ENCODE data around the gene LRRC8B.
"Not testable (repeated sequence)": the region's sequence is repeated elsewhere in the genome, so short reads cannot be mapped to it uniquely, and the experiment has no call there.

The LRRC8B gene

GRCh38 chr1:89608984-89609725 is 84.5 kb downstream of the LRRC8B start:
- no peak for TF ChIP-seq ZNF274 (IDR thresholded peaks at IDR 0.05; ENCODE audit: low read depth, low read length)

GRCh38 chr1:89609781-89610456 is 85.3 kb downstream of the LRRC8B start:
- no peak for TF ChIP-seq ZNF274 (IDR thresholded peaks at IDR 0.05; ENCODE audit: low read depth, low read length)
- no peak overlapping the region for H3K4me3 ChIP-seq (ENCODE audit: low read length)

More at GRCh38 chr1:89608984-89609725, 84.5 kb downstream of the LRRC8B start:
- no peak overlapping the region for H3K4me3 ChIP-seq (ENCODE audit: low read length)

- H3K4me3 ChIP-seq (ENCODE audit: low read length), result no peak overlapping the region
- no peak for TF ChIP-seq ZNF274 (IDR thresholded peaks at IDR 0.05; ENCODE audit: low read depth, low read length)
Measured at GRCh38 chr1:89610457-89611011, 85.9 kb downstream of the LRRC8B start.

- no peak overlapping the region for H3K4me3 ChIP-seq (ENCODE audit: low read length)
- TF ChIP-seq ZNF274 (IDR thresholded peaks at IDR 0.05; ENCODE audit: low read depth, low read length), result no peak
Measured at GRCh38 chr1:89611721-89612120, 87.1 kb downstream of the LRRC8B start.

GRCh38 chr1:89613928-89614327 is 89.3 kb downstream of the LRRC8B start:
- no peak for TF ChIP-seq ZNF274 (IDR thresholded peaks at IDR 0.05; ENCODE audit: low read depth, low read length)
- H3K4me3 ChIP-seq (ENCODE audit: low read length), result no peak overlapping the region

GRCh38 chr1:89615676-89616598 is 91.3 kb downstream of the LRRC8B start:
- TF ChIP-seq ZNF274 (IDR thresholded peaks at IDR 0.05; ENCODE audit: low read depth, low read length), result no peak
- H3K4me3 ChIP-seq (ENCODE audit: low read length), result no peak overlapping the region

GRCh38 chr1:89616844-89617627 is 92.4 kb downstream of the LRRC8B start:
- TF ChIP-seq ZNF274 (IDR thresholded peaks at IDR 0.05; ENCODE audit: low read depth, low read length), result no peak
- H3K4me3 ChIP-seq (ENCODE audit: low read length), result no peak overlapping the region

GRCh38 chr1:89620664-89621063 is 96.0 kb downstream of the LRRC8B start:
- no peak overlapping the region for H3K4me3 ChIP-seq (ENCODE audit: low read length)
- no peak for TF ChIP-seq ZNF274 (IDR thresholded peaks at IDR 0.05; ENCODE audit: low read depth, low read length)

GRCh38 chr1:89622895-89623294 is 98.3 kb downstream of the LRRC8B start:
- no peak for TF ChIP-seq ZNF274 (IDR thresholded peaks at IDR 0.05; ENCODE audit: low read depth, low read length)
- no peak overlapping the region for H3K4me3 ChIP-seq (ENCODE audit: low read length)

GRCh38 chr1:89624314-89624713 is 99.7 kb downstream of the LRRC8B start:
- no peak overlapping the region for H3K4me3 ChIP-seq (ENCODE audit: low read length)
- no peak for TF ChIP-seq ZNF274 (IDR thresholded peaks at IDR 0.05; ENCODE audit: low read depth, low read length)

- no peak for TF ChIP-seq ZNF274 (IDR thresholded peaks at IDR 0.05; ENCODE audit: low read depth, low read length)
- H3K4me3 ChIP-seq (ENCODE audit: low read length), result no peak overlapping the region
Measured at GRCh38 chr1:89624715-89625323, 100.2 kb downstream of the LRRC8B start.

GRCh38 chr1:89627596-89627962 is 103.0 kb downstream of the LRRC8B start:
- TF ChIP-seq ZNF274 (IDR thresholded peaks at IDR 0.05; ENCODE audit: low read depth, low read length), result no peak
- H3K4me3 ChIP-seq (ENCODE audit: low read length), result no peak overlapping the region

GRCh38 chr1:89629146-89629545 is 104.5 kb downstream of the LRRC8B start:
- TF ChIP-seq ZNF274 (IDR thresholded peaks at IDR 0.05; ENCODE audit: low read depth, low read length), result no peak

GRCh38 chr1:89629600-89629999 is 105.0 kb downstream of the LRRC8B start:
- not testable (repeated sequence) for H3K4me3 ChIP-seq (ENCODE audit: low read length)

More at GRCh38 chr1:89629146-89629545, 104.5 kb downstream of the LRRC8B start:
- H3K4me3 ChIP-seq (ENCODE audit: low read length), result no peak overlapping the region
